HT-29 (cell line): Measurements from ENCODE around the gene WDFY4. TPM values are rescaled to one million over a fixed set of nuclear protein-coding genes. Genes with fewer than 3 reads are reported as not detected.

ENCODE experiments used
- DNase-seq: peaks from one replicate; pipeline ENCODE4 v3.0.0-alpha.2; 2015; ENCODE audit warnings: low spot score
- total RNA-seq: library from RNA; depleted of rRNA; stranded (reverse); fragments of >200 nt; shearing (Covaris generic); gene quantifications from 2 replicates; pipeline ENCODE4 v1.2.3, GENCODE V29; 2014

The WDFY4 gene
- total RNA-seq, 1 experiment from 2014 or later, result 0.10 TPM

GRCh38 chr10:48792121-48792520 is 107.4 kb downstream of the WDFY4 start:
- no peak for DNase-seq

- DNase-seq, result no peak
Observed at GRCh38 chr10:48792687-48793096, 108.0 kb downstream of the WDFY4 start.

GRCh38 chr10:48794074-48794473 is 109.4 kb downstream of the WDFY4 start:
- DNase-seq, result no peak

- no peak for DNase-seq
Observed at GRCh38 chr10:48796713-48797245, 112.1 kb downstream of the WDFY4 start.

- no peak for DNase-seq
Observed at GRCh38 chr10:48797830-48798229, 113.2 kb downstream of the WDFY4 start.

GRCh38 chr10:48798481-48799254 is 114.0 kb downstream of the WDFY4 start:
- no peak for DNase-seq

- DNase-seq, result no peak
Observed at GRCh38 chr10:48799341-48800006, 114.8 kb downstream of the WDFY4 start.

GRCh38 chr10:48800007-48800675 is 115.5 kb downstream of the WDFY4 start:
- no peak for DNase-seq

GRCh38 chr10:48801001-48801421 is 116.3 kb downstream of the WDFY4 start:
- DNase-seq, result no peak

- DNase-seq, result no peak
Observed at GRCh38 chr10:48802611-48803071, 118.0 kb downstream of the WDFY4 start.

- DNase-seq, result no peak
Observed at GRCh38 chr10:48803801-48804584, 119.3 kb downstream of the WDFY4 start.

GRCh38 chr10:48804740-48805182 is 120.1 kb downstream of the WDFY4 start:
- no peak for DNase-seq

GRCh38 chr10:48805411-48805810 is 120.7 kb downstream of the WDFY4 start:
- no peak for DNase-seq

GRCh38 chr10:48805848-48806247 is 121.2 kb downstream of the WDFY4 start:
- DNase-seq, result no peak

- no peak for DNase-seq
Observed at GRCh38 chr10:48806342-48806741, 121.7 kb downstream of the WDFY4 start.

- DNase-seq, result no peak
Observed at GRCh38 chr10:48807791-48808470, 123.3 kb downstream of the WDFY4 start.

- DNase-seq, result no peak
Observed at GRCh38 chr10:48809261-48809660, 124.6 kb downstream of the WDFY4 start.

- no peak for DNase-seq
Observed at GRCh38 chr10:48811461-48811860, 126.8 kb downstream of the WDFY4 start.

- no peak for DNase-seq
Observed at GRCh38 chr10:48811917-48812316, 127.2 kb downstream of the WDFY4 start.

GRCh38 chr10:48813291-48813690 is 128.6 kb downstream of the WDFY4 start:
- DNase-seq, result no peak

- DNase-seq, result no peak
Observed at GRCh38 chr10:48813825-48814224, 129.2 kb downstream of the WDFY4 start.
